ENCODE data around the gene CFAP46. TPM values are rescaled to one million over a fixed set of nuclear protein-coding genes. Genes with fewer than 3 reads are reported as not detected.

CFAP46 gene
- total and polyA plus RNA-seq, 2 of the 8 experiments (the other 6 are each of a cell fraction or from before 2014, with no cell fraction given), result 2.6 to 4.8 TPM

DNA sequence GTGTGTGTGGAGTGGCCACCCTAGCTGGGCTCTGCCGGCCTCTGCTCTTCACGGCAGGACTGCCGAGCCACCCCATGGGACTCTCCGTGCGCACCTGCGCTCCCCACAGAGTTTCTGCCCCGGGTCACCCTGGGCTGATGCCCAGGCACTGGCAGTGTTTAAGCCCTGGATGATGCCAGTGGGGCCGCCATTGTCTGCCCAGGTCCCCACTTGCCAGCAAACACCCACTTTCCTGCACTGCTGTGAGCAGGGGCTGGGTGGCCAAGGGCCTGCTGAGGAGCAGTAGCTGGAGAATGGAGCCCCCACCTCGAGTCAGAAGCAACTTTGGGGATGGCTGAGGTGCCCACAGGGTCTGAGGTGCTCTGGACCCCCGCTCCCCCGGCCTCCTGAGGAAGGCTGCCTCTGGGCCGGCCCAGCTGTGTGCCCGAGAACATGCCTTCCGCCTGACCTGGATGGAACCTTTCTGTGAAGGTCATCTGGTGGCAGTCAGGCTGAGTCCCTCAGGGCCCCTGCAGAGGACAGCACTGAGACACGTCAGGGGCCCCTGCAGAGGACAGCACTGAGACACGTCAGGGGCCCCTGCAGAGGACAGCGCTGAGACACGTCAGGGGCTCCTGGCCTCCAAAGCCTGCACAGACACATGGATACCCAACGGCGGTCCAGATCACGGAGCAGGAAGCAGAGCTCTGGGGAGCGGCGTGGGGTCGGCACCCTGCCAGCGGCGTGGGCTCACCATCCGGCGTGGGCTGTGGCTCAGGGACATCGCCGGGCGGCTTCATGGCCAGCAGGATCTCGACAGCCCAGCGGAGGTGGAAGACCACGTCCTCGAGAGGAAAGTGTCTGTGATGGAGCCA is 62.0 kb downstream of the CFAP46 start:
- WGBS, 2 experiments (ENCODE audit: extremely low coverage in 1 of 2, insufficient coverage in 1 of 2, insufficient read length in 1 of 2, insufficient replicate concordance in 2 of 2, low coverage in 1 of 2, low lambda C conversion rate in 2 of 2, missing lambda C conversion rate in 1 of 2), result 93% methylated on average over 33 of the region's 35 CpGs; no CpG with 5 or more reads in 1 of the 2 experiments
- Histone ChIP-seq H2AK5ac (ENCODE audit: low read depth, low read length) (peak overlapping the region; percentile 82; the same call in 1 of the 2 replicates), H2BK120ac (replicated peaks; ENCODE audit: low read depth, low read length) (peak overlapping the region; percentile 13), H4K91ac (replicated peaks; ENCODE audit: insufficient read length, low read length) (peak overlapping the region; percentile 99), H3K14ac (ENCODE audit: insufficient read length) (no peak overlapping the region), H3K4me2 (ENCODE audit: insufficient read depth in 1 of 2, low read depth in 2 of 2, low read length in 2 of 2) (no peak overlapping the region), H4K5ac (ENCODE audit: insufficient read length, low read depth, low read length) (no peak overlapping the region), H3K23ac (ENCODE audit: insufficient read length) (no peak overlapping the region), H3K4ac (replicated peaks; ENCODE audit: insufficient read length, low read depth, low read length) (no peak overlapping the region), H3K36me3 (ENCODE audit: control insufficient read depth in 2 of 4, insufficient read depth in 4 of 4, low read length in 3 of 4) (no peaks in the 10 kb centered on the region), H2BK20ac (ENCODE audit: low read length) (no peak overlapping the region; the same call in 1 of the 2 replicates), H3K56ac (replicated peaks; ENCODE audit: insufficient read length, low read depth, low read length) (no peak overlapping the region), H3K79me2 (ENCODE audit: control insufficient read depth in 1 of 2, insufficient read depth in 2 of 2, low read length in 2 of 2) (no peaks in the 10 kb centered on the region), H4K8ac (ENCODE audit: extremely low read depth, insufficient read depth, low read length) (no peak overlapping the region), H3K79me1 (ENCODE audit: low read depth, low read length) (no peaks in the 10 kb centered on the region), H3K18ac (ENCODE audit: extremely low read depth, low read length) (peak overlapping the region; percentile 71), H2BK5ac (ENCODE audit: low read depth, low read length) (peak overlapping the region; percentile 83; the same call in 1 of the 2 replicates), H3K27me3 (replicated peaks in 1 of 4; ENCODE audit: control insufficient read depth in 3 of 4, extremely low read depth in 1 of 4, insufficient read depth in 3 of 4, low read length in 3 of 4) (peaks cover 0 to 2% (median 0%) of the 10 kb centered on the region in 4 experiments; a peak in 1 of 7 replicates), H4K20me1 (replicated peaks in 1 of 2; ENCODE audit: control insufficient read depth in 1 of 2, insufficient read depth in 2 of 2, low read length in 2 of 2) (no peaks in the 10 kb centered on the region), H3K4me1 (replicated peaks in 1 of 4; ENCODE audit: control insufficient read depth in 3 of 4, insufficient read depth in 4 of 4, low read length in 3 of 4) (peaks cover 0 to 19% (median 8%) of the 10 kb centered on the region in 4 experiments; a peak in 6 of 7 replicates), H2BK12ac (ENCODE audit: low read depth, low read length) (peak overlapping the region; percentile 96; the same call in 1 of the 2 replicates), H3K9me3 (ENCODE audit: insufficient read depth in 2 of 2, low read depth in 1 of 2, low read length in 1 of 2) (no peaks in the 10 kb centered on the region), H3K23me2 (ENCODE audit: low read depth, low read length) (peaks cover 8% of the 10 kb centered on the region; the same call in 1 of the 2 replicates), H2AFZ (ENCODE audit: low read length) (no peak overlapping the region), H3K9ac (replicated peaks in 1 of 4; ENCODE audit: extremely low read depth in 1 of 4, low read depth in 3 of 4, low read length in 3 of 4) (no peak overlapping the region), H3K27ac (ENCODE audit: low read depth, low read length) (no peak overlapping the region), H2BK15ac (ENCODE audit: low read length) (no peak overlapping the region), H3K4me3 (ENCODE audit: extremely low read depth in 1 of 4, insufficient read depth in 2 of 4, low read depth in 3 of 4, low read length in 4 of 4) (no peak overlapping the region)
- DNase-seq (ENCODE audit: low read depth in 1 of 2, low spot score in 2 of 2) (peak in 1 of 2 experiments; percentile 38), FAIRE-seq (no peak)
- CTCF ChIA-PET (ENCODE audit: partially characterized antibody), result interaction anchor here (1.0 to 2.7 kb wide), 2 partner anchors 20 to 24 kb away, joined by 6 to 7 read pairs; no protein-coding TSS in a partner anchor
- POLR2A ChIA-PET (ENCODE audit: partially characterized antibody), result no interaction called here
